Upper lobe of left lung (tissue), 4 donors: Measurements from ENCODE around the gene TMEM37.

ENCODE experiments used
- POLR2A ChIP-seq, 4 donors: fragments of 450-650 bp; IDR thresholded peaks; one replicate each; pipeline ENCODE4 v1.5.1; 2016 to 2017; ENCODE audit warnings: antibody characterized with exemption in 4 of 4, mild to moderate bottlenecking in 2 of 4
- POLR2AphosphoS5 ChIP-seq, 2 donors: sonication (generic); formaldehyde crosslinking; IDR thresholded peaks; one replicate each; pipeline ENCODE4 v1.5.1; 2017; ENCODE audit warnings: antibody characterized with exemption in 2 of 2
- TF ChIP-seq, protein P1 (sequence below), 6 experiments: fragments of 450-650 bp in 4 of 6; fragments of 200-600 bp in 2 of 6; sonication (generic) in 2 of 6; IDR thresholded peaks; one replicate each; pipeline ENCODE4 v1.5.1; 2016 to 2019; ENCODE audit warnings: antibody characterized with exemption in 6 of 6

DNA sequence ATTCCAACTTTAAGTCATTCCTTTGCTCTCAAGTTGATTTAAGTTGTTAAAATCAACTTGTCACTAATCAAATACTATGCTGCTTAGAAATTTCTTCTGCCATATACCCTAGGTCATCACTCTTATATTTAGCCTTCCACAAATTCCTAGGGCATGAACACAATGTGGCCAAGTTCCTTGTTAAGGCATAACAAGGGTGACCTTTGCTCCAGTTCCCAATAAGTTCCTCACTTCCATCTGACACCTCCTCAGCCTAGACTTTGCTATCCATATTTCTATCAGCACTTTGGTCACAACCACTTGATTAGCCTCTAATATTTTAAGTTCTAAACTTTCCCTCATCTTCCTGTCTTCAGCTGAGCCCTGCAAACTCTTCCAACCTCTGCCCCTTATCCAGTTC lies 9.9 kb upstream of the TMEM37 start:
- TF ChIP-seq POLR2A (IDR thresholded peaks at IDR 0.05) (no peak), POLR2AphosphoS5 (IDR thresholded peaks at IDR 0.05) (no peak)
- TF ChIP-seq, protein P1, sequence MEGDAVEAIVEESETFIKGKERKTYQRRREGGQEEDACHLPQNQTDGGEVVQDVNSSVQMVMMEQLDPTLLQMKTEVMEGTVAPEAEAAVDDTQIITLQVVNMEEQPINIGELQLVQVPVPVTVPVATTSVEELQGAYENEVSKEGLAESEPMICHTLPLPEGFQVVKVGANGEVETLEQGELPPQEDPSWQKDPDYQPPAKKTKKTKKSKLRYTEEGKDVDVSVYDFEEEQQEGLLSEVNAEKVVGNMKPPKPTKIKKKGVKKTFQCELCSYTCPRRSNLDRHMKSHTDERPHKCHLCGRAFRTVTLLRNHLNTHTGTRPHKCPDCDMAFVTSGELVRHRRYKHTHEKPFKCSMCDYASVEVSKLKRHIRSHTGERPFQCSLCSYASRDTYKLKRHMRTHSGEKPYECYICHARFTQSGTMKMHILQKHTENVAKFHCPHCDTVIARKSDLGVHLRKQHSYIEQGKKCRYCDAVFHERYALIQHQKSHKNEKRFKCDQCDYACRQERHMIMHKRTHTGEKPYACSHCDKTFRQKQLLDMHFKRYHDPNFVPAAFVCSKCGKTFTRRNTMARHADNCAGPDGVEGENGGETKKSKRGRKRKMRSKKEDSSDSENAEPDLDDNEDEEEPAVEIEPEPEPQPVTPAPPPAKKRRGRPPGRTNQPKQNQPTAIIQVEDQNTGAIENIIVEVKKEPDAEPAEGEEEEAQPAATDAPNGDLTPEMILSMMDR (IDR thresholded peaks at IDR 0.05): no peak
